Mucosa of gallbladder (tissue), 1 donor: Measurements from ENCODE around the gene NHERF1. TPM values are rescaled to one million over a fixed set of nuclear protein-coding genes. Genes with fewer than 3 reads are reported as not detected.

ENCODE experiments used
- DNase-seq: peaks from one replicate; pipeline ENCODE4 v3.0.0-alpha.2; 2020; ENCODE audit warnings: low spot score
- total RNA-seq: library from RNA; stranded (reverse); gene quantifications from one replicate; pipeline ENCODE4 v1.2.1, GENCODE V29; 2021
- donor health status: DM: no; HTN: no; CAD: no.

The NHERF1 gene
- total RNA-seq, 1 donor from 2014 or later: 568 TPM

- DNase-seq: no peak
These were observed 1.0 kb downstream of the NHERF1 start for GRCh38 chr17:74749279-74750038.

- DNase-seq: no peak
These were observed 1.6 kb downstream of the NHERF1 start for GRCh38 chr17:74750039-74750326.

GRCh38 chr17:74750327-74751069 is 2.1 kb downstream of the NHERF1 start:
- DNase-seq: peak; percentile 88

GRCh38 chr17:74752415-74752814 is 4.0 kb downstream of the NHERF1 start:
- no peak for DNase-seq

- DNase-seq: no peak
These were observed 4.5 kb downstream of the NHERF1 start for GRCh38 chr17:74752822-74753401.

GRCh38 chr17:74754832-74755231 is 6.4 kb downstream of the NHERF1 start:
- no peak for DNase-seq

- no peak for DNase-seq
These were observed 7.1 kb downstream of the NHERF1 start for GRCh38 chr17:74755533-74755932.

- DNase-seq: peak; percentile 74
These were observed 8.5 kb downstream of the NHERF1 start for GRCh38 chr17:74756891-74757290.

- DNase-seq: peak; percentile 61
These were observed 9.1 kb downstream of the NHERF1 start for GRCh38 chr17:74757502-74757901.

GRCh38 chr17:74757931-74758847 is 9.8 kb downstream of the NHERF1 start:
- DNase-seq: peak; percentile 75

- peak; percentile 58 for DNase-seq
These were observed 10.4 kb downstream of the NHERF1 start for GRCh38 chr17:74758848-74759168.

- DNase-seq: no peak
These were observed 10.9 kb downstream of the NHERF1 start for GRCh38 chr17:74759243-74759801.

GRCh38 chr17:74759941-74760340 is 11.5 kb downstream of the NHERF1 start:
- peak; percentile 67 for DNase-seq

GRCh38 chr17:74760404-74761105 is 12.1 kb downstream of the NHERF1 start:
- DNase-seq: peak; percentile 74

GRCh38 chr17:74761419-74761818 is 13.0 kb downstream of the NHERF1 start:
- DNase-seq: no peak

GRCh38 chr17:74761931-74762330 is 13.5 kb downstream of the NHERF1 start:
- DNase-seq: no peak

- peak; percentile 73 for DNase-seq
These were observed 15.3 kb downstream of the NHERF1 start for GRCh38 chr17:74763565-74764387.

GRCh38 chr17:74764751-74765286 is 16.4 kb downstream of the NHERF1 start:
- DNase-seq: no peak

- no peak for DNase-seq
These were observed 18.0 kb downstream of the NHERF1 start for GRCh38 chr17:74766413-74766812.

- no peak for DNase-seq
These were observed 18.7 kb downstream of the NHERF1 start for GRCh38 chr17:74767111-74767516.
